Breast epithelium (tissue), 3 donors: ENCODE data around the gene TASP1.

Experiments used
- CTCF ChIP-seq, 3 donors: fragments of 450-650 bp; IDR thresholded peaks; one replicate each; pipeline ENCODE4 v1.5.1; 2016 to 2017; ENCODE audit warnings: antibody characterized with exemption in 3 of 3, mild to moderate bottlenecking in 3 of 3, moderate library complexity in 3 of 3
- POLR2A ChIP-seq: fragments of 450-650 bp; IDR thresholded peaks from one replicate; pipeline ENCODE4 v1.6.1; 2016; ENCODE audit warnings: antibody characterized with exemption, mild to moderate bottlenecking, moderate library complexity
- POLR2AphosphoS5 ChIP-seq, 3 donors: sonication (generic); formaldehyde crosslinking; IDR thresholded peaks; one replicate each; pipeline ENCODE4 v1.6.1; 2017; ENCODE audit warnings: antibody characterized with exemption in 3 of 3

- TF ChIP-seq CTCF (IDR thresholded peaks at IDR 0.05) (no peak), POLR2A (no peak), POLR2AphosphoS5 (IDR thresholded peaks at IDR 0.05) (no peak)
Measured at GRCh38 chr20:13588049-13588448, 50.7 kb downstream of the TASP1 start.
